GM18507 (cell line): ENCODE data around the gene BTNL2.

Experiments
- DNase-seq: peaks from one replicate; pipeline ENCODE4 v3.0.0; 2011; ENCODE audit warnings: low read depth; ENCODE audit not compliant: insufficient read length; ENCODE audit errors: extremely low spot score
- FAIRE-seq: peaks from 2 replicates; lab custom pipeline; 2011; peaks lifted over from hg19 to GRCh38; lab: Jason Lieb, UNC

The BTNL2 gene

DNA sequence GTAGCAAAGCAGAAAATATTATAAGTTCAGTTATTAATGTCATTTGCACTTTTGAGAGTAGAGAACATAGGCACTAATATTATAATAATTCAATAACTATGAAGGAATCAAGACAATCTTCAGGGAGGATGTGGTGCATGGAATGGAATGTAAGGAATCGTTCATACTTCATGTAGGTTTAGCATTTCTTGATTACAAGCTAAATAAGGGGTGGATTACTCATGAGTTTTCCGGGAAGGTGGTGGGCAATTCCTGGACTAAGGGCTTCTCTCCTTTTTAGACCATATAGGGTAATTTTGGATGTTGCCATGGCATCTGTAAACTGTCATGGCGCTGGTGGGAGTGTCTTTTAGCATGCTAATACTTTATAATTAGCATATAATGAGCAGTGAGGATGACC is 9.1 kb upstream of the BTNL2 start:
- FAIRE-seq = no peak
- no peak for DNase-seq

DNA sequence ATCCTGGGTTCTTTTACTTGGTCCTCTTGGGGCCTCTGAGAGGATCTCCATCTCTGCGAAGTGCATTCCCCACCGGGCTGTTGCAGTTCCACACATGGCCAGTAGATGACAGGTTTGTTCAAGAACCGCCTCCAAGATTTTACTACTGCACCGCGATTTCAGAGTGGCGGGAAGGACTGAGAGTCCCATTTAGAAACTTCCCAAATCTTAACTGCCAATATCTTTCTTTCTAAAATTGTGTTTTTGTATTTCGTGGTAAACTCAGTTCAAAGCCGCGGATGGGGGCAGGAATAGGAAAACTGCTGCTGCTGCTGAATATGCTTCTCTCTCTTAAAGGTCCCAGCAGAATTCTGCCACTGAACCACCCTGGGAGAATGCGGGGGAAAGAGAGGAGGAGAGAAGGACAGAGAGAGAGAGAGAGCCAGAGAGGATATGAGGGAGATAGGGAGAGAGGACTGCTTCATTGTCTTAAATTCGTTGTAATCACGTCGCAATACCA is 8.6 kb upstream of the BTNL2 start:
- DNase-seq (no peak), FAIRE-seq (peak; percentile 94)

DNA sequence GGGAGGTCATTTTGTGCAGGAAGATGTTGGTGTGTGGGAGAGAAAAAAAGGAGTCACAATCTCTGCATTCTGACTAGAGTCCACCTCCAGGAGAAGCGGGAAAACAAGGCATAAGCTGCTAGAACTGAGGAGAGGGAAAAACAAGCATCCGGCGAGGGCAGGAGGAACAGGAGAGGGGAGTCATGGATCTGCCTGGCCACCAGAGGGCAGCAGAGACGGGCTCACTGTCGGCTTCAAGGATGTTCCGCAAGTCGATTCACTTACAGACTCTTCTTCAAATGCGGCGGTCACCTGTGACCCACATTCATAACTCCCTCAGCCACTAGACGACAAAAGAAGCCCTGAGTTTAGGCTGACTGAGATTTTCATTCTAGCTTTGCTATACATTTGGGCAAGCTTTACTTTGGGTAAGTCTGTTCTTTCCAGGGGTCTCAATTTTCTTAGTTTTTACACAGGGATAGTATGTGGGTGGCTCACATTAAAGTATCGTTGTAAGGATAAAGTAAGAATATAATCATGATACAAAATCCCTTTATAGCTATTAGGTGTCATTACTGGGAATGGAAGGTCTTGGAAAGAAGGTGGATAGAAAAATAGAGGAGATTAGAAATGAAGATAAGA is 6.6 kb upstream of the BTNL2 start:
- FAIRE-seq = peak; percentile 95
- DNase-seq = no peak

DNA sequence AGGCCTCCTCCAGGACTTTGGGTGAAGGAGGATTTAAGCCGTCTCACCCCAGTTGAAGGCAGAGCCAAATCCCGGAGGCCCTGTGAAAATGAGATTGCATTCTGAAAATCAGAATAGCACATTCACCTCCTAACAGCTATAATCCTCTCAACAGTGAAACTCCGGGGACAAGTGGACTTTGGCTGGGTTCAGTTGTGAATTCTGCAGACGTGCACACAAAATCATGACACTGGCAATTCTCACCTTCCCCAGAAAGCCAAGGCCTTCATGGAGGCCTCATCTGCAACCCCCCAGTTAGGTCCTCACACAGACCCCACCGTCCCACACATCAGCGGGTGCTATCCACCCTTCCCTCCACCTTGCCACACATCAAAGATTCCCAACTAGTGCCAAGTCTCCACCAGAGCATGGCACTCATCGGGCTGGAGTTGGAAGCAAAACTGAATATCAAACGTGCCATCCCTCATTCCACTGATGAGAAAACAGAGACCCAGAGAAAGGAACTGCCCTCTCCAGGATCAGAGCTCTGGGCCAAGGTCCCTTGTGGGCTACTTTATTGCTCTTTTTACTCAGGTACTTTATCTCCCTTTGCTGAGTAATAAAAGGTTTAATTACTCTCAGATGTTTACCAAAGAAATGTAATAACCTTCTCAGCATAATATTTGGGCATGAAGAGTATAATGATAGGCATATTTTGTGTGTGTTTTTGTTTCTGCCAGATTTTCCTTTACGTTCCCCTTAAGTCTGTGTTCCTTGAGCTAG is 4.8 kb upstream of the BTNL2 start:
- DNase-seq (no peak), FAIRE-seq (no peak)

DNA sequence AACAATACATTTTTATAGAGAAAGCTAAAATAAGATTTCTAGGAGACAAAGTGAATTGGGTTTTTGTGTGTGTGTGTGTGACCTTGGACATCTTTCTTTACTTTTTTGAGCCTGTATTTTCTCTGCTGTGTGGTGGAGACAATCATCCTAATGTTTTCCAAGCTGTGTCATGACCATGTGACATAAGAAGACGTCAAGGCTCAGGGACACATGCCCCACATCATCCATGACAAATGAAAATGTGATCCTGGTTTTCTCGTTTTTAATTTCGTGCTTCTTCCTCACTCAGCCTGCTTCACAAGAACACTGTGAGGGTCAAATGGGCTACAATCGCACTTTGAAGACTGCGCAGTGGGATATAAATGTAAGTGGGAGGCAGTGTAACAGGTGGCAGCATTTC is 3.9 kb upstream of the BTNL2 start:
- FAIRE-seq (no peak), DNase-seq (no peak)

DNA sequence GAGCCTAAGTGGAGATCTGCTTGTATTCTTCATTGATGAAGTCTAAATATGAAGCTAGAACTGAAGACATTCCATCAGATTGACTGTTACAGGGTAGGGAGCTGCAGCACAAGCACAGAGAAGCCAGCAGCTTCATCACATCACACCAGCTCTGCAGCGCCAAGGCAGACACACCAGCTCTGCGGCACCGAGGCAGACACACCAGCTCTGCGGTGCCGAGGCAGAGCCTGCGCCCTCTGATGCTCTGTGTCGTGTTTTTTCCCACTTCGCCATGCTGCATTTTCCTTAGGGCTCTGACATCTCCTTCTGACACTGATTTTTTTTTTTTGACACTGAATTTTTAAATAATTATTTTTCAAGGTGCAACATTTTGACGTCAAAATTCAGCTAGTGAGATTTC is 784 bp downstream of the BTNL2 start:
- no peak for DNase-seq
- no peak for FAIRE-seq

DNA sequence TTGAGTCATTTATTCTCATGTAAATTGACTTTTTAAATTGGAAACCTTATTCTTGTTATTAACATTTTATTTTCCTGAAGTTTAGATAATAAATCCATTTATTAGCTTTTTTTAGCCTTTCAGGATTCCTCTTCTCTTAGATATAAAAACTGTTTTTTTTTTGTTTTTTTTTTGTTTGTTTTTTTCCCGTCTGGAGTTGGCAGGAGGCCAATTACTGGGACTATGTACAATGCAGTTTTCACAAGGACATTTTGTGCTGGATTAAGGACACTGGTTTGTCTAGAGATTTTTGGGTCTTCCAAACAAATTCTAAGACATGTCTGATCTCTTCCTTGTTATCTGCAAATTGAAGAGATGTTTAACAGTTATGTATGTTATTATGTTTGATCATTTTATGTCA is 1.3 kb downstream of the BTNL2 start:
- no peak for FAIRE-seq
- DNase-seq = no peak

DNA sequence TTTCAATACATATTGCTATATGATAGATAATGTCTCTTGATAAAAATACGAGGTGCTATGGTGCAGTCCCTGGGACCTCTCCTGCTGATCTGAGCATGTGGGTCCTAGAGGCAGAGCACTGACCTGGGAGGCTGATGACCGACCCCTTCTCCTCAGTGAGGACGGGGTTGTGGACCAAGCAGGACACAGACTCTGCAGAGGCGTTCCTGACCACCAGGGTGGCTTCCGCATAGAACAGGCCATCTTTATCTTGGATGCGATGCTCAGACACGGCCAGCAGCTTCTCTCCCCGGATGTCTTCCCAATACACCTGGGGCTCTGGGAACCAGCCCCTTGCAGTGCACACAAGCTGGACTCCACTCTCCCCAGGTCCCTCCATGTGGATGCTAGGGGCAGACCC is 4.2 kb downstream of the BTNL2 start:
- DNase-seq (no peak), FAIRE-seq (no peak)

DNA sequence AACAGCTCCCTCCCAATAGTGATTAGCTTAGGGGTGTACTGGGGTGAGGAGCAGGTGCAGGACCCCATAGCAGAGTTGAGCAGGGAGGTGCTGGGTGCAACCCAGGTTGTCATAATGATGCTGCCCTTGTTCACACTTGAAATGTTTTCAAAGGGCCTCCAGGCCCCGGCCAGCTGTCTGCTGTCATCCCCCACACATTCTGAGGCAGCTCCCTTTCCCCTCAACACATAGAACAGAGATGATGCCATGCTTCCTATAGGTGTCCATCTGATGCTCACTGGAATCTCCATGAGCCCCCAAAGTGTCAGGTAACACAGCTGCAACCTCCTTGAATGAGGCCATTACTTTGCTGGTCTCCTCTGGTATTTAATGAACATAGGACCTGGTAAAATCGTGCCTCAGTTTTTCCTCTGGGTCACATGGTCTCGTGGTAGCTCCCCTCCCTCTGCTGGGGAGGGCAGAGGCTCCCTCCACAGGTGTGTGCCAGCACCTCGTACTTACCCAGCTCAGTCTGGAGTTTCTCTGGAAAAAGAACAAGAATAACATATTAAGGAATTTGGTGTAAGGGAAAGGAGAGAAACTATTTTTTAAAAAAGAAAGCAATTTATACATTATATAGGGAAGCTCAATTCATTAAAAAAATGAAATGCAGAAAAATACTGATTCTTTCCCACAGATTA is 5.6 kb downstream of the BTNL2 start:
- no peak for DNase-seq
- no peak for FAIRE-seq

DNA sequence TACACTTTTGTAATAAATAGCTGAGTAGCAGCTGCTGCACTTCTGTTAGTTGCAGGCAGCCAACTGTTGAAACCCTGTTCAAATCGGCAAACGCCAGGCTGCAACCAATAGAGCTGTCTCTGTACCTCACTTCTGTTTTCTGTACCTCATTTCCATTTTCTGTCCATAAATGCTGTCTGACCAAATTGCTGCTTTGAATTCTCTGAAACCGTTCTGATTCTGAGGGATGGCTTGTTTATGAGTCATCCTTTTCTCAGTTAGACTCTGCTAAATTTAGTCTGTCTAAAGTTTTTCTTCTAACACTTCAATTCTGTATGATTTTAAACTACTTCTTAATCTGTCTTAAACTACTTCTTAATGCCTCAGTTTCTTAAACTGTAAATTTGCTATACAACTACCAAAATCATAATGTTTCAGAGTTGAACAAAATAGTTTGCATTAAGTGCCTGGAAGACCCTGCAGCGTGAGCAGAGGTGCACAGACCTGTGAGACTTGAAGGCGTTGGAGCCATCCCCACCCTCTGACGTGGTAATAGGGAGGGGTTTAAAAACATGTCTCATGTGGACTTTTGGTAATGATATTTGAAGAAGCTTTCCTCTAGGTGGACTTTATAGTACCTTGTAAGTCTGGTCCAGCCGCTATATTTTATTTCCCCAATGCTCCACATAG is 9.6 kb downstream of the BTNL2 start:
- DNase-seq (no peak), FAIRE-seq (peak; percentile 96)

DNA sequence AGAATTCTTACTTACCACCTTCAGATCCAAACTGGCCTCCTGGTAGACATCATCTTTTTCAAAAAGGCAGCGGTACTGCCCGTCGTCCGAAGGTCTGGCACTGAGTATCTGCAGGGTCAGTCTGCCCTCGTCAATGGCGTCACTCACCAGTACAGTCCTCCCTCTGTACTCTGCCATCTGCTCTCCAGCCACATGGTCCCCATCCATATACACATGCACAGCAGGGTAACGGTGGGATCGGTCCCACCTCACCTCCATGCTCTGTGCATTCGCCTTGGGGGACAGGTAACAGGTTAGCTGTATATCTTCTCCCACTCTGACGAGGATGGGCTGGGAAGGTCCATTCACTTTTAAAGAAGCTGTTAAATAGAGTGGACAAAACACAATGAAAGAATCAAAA is 11.0 kb downstream of the BTNL2 start:
- DNase-seq (no peak), FAIRE-seq (no peak)

DNA sequence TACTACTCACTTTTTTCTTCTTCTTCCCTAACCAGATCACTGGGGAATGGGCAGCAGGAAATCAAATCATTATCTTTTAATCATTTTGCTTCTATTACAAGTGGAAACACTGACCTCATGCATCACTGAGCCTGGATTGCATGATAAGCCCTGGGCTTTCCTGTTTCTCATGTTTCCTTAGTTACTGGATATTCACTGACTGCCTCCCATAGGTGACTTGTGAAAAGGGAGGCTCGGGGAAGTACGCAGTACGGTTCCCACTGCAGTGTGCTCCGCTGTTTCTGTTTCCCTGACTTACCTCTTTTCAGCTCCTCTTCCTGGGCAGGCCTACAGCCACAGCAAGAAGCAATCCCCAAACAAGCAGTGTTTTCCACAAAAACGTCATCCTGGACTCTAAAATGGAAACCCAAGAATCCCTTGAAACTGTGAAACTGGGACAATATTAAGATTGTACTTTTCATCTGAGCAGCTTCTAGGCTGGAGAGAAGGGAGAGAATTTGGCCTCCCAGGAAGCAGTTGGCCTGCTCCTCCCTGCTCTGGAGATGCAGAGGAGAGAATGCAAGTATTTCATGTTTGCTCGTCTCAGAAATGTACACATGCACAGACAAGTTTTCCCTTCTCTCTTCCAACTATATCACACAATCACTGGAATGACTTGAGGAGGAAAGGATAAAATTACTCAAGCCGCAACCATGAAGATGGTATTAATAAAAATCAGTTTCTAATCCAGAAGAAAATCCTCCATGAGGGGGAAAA is 13.1 kb downstream of the BTNL2 start:
- DNase-seq = no peak

DNA sequence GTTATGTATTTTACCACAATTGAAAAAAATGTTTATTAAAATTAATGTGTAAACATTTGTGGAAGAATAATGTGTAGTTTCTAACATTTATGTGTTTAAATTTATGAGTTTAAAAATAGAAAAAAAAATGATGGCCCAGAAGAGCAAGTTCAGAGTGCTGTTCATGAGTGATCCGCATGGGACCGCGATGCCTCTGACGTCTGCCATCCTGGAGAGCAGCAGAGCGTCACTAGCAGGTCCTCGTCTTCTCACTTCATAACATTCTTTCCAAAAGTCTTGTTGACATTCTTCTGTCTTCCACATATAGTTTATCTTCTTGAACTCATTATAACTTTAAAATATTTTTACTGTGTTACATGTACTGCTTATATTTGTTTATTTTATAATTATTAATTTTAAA is 15.5 kb downstream of the BTNL2 start:
- FAIRE-seq = no peak
- no peak for DNase-seq

More for the DNA sequence above, 13.1 kb downstream of the BTNL2 start:
- no peak for FAIRE-seq

DNA sequence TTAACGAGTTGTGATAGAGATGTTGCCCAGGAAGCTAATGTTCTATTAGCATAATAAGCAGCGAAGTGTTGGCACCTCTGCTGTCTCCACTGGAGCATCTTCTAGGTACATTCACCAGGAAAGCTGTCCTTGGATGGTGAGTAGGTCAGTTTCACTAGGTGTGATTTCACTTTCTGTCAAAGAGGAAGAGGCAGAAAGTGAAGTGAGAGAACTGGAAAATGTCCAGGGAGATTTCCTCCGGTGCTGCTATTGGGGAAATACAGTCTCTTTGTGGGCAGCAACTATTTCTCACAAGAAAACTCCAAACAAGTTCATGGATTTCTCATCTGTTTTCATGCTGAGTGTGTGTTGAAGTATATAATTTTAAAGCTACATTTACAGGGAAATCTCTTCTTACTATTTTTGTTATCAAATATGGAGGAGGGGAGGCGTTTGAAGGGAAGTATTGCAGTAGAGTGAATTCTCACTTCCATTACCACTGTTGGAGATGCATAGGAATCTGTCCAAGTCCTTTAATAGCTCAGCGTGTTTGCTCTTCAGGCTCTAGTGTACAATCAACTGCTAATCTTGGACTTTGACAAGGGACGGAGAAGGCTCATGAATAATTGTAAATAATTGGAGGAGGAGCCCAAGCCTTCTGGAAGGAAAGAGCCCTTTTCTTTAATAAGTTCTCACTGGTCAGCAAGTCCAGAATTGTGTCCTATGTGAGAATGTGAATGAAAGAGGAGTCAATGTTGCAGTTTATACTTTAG is 19.2 kb downstream of the BTNL2 start:
- DNase-seq (no peak), FAIRE-seq (peak; percentile 63)

DNA sequence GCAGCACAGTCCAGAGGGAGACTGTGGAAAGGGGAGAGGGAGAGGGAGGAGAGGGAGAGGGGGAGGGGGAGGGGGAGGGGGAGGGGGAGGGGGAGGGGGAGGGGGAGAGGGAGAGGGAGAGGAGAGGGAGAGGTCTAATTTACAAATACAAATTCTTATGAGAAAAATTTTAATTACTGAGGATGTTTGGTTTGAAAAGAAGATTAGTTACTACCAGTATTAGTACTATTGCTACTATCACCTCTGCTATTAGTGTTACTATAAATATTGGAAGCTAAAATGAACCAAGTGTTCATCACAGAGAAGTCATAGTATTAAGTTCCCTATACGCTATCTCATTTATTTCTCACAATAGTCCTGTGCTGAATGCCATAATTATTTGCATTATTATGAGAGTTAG is 20.9 kb downstream of the BTNL2 start:
- DNase-seq = no peak
- no peak for FAIRE-seq

DNA sequence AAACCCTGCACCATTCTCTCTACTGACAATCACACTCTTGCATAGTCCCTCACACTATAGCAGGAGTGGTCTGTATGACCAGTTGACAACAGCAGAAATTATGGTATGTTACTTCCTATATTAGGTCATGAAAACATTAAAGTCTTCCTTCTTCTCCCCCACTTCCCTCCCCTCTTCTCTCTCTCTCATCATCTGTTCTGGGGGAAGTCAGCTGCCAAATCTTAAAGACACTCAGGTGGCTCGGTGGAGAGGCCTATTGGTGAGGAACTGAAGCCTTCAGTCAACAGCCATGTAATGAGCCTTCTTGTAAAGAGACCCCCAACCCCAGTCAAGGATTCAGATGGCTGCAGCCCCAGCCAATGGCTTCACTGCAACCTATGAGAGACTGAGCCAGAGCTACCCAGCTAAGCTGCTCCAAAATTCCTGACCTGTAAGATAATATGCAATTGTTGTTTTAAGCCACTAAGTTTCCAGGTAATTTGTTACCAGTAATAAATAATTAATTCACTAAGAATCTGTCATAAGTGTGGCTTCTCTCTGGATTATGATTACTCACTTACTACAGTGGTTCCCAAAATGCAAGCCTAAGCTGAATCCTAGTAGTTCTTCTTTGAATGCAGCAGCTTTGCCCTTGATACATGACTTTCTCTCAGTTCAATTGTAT is 24.1 kb downstream of the BTNL2 start:
- FAIRE-seq (no peak), DNase-seq (no peak)

DNA sequence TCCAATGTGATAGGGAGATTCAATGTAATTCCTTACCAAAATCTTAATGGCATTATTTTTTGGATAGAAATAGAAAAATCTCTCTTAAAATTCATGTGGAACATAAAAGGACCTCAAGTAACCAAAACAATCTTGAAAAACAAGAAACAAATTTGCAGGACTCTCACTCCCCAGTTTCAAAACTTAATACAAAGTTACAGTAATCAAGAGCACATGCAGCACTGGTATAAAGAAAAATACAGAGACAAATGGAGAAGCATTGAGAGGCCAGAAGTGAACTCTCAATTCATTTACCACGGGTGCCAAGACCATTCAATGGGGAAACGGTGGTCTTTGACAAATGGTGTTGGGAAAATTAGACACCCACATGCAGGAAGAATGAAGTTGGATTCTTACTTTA is 27.4 kb downstream of the BTNL2 start:
- no peak for DNase-seq
- FAIRE-seq = no peak

DNA sequence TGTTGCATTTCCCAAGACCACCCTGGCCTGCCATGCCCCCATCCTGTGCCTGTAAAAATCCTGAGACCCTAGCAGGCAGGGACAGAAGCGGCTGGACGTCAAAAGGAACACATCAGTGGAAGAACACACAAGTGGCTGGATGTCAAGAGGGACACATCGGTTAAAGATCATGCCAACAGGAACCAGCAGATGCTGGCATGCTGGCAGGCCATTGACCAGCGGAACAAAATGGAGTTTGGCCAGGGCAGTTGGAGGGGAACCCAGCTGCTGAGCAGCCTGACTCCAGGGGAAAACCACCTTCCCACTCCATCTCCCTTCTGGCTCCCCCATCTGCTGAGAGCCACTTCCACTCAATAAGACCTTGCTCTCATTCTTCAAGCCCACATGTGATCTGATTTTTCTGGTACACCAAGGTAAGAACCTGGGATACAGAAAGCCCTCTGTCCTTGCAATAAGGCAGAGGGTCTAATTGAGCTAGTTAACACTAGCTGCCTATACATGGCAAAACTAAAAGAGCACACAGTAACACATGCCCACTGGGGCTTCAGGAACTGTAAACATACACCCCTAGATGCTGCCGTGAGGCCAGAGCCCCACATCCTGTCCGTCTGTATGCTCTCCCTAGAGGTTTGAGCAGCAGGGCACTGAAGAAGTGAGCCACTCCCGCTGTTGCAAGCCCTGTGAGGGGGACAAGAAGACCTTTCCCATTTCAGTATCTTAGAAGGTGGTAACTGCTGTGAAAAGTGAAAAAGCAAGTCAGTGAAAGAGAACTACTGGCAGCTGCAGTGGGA is 31.0 kb downstream of the BTNL2 start:
- FAIRE-seq = peak; percentile 74
- no peak for DNase-seq
